ENCODE data around the gene E2F8. TPM values are rescaled to one million over a fixed set of nuclear protein-coding genes. Genes with fewer than 3 reads are reported as not detected.

E2F8 gene
- total RNA-seq, 1 experiment from 2014 or later = 18.4 TPM

- POLR2A ChIA-PET = no interaction called here
- 0 out of 2 replicates have a peak, but pooled peaks have one; percentile 34 for ATAC-seq
- CTCF ChIA-PET = no interaction called here
These were observed 31.0 kb downstream of the E2F8 start for GRCh38 chr11:19209617-19210370.

More at GRCh38 chr11:19209617-19210370, 31.0 kb downstream of the E2F8 start:
- RAD21 ChIA-PET (ENCODE audit: low non-redundant PET in 1 of 2, low total read pairs in 2 of 2, uncharacterized antibody in 2 of 2, unreplicated experiment in 2 of 2) = interaction anchor here in 1 of 2 experiments (0.7 kb wide), 1 partner anchor 56 kb away, joined by 4 read pairs; no protein-coding TSS in a partner anchor
- no peak for TF ChIP-seq YY1 (IDR thresholded peaks at IDR 0.05; ENCODE audit: extremely low read depth, insufficient replicate concordance, low read depth, low read length)
- no peak for TF ChIP-seq JUND (IDR thresholded peaks at IDR 0.05)
- TF ChIP-seq RAD21 (IDR thresholded peaks at IDR 0.05; ENCODE audit: low read depth) = no peak
- TF ChIP-seq CTCF (IDR thresholded peaks at IDR 0.05 in 2 of 3, conservative IDR thresholded peaks at IDR 0.05 in 1 of 3; ENCODE audit: borderline replicate concordance in 1 of 3, insufficient read depth in 1 of 3, low read depth in 2 of 3, low read length in 2 of 3) = no peak
- no peak for TF ChIP-seq SRF (IDR thresholded peaks at IDR 0.05; ENCODE audit: low read depth)
- TF ChIP-seq MAX (IDR thresholded peaks at IDR 0.05) = no peak
- TF ChIP-seq ZNF274 (IDR thresholded peaks at IDR 0.05; ENCODE audit: low read depth, low read length) = no peak
- TF ChIP-seq REST (IDR thresholded peaks at IDR 0.05; ENCODE audit: low read depth) = no peak
- TF ChIP-seq SP1 (IDR thresholded peaks at IDR 0.05; ENCODE audit: low read depth) = no peak
- TF ChIP-seq CEBPB (IDR thresholded peaks at IDR 0.05; ENCODE audit: low read depth) = no peak
- Histone ChIP-seq H3K27me3 (ENCODE audit: insufficient read depth, low read length) (peaks cover 26% of the 10 kb centered on the region), H3K4me3 (replicated peaks in 1 of 2; ENCODE audit: low read depth in 1 of 2, low read length in 2 of 2) (no peak overlapping the region), H4K20me1 (ENCODE audit: insufficient read depth) (no peaks in the 10 kb centered on the region), H3K4me2 (ENCODE audit: low read length) (no peak overlapping the region), H3K36me3 (ENCODE audit: control insufficient read depth in 1 of 2, insufficient read depth in 2 of 2, low read length in 2 of 2) (no peaks in the 10 kb centered on the region), H3K9me3 (ENCODE audit: control insufficient read depth in 1 of 2, insufficient read depth in 1 of 2, low read depth in 1 of 2, low read length in 2 of 2) (no peaks in the 10 kb centered on the region), H3K9me2 (ENCODE audit: insufficient read depth) (no peaks in the 10 kb centered on the region), H3K4me1 (ENCODE audit: control insufficient read depth in 1 of 2, insufficient read depth in 2 of 2, low read length in 2 of 2) (peaks cover 0 to 2% of the 10 kb centered on the region in 2 experiments; a peak in 1 of 4 replicates), H3K9ac (ENCODE audit: low read length) (no peak overlapping the region), H2AFZ (ENCODE audit: low read depth, low read length, poor library complexity, severe bottlenecking) (no peak overlapping the region), H3K79me2 (ENCODE audit: insufficient read depth, low read length) (no peaks in the 10 kb centered on the region), H3K27ac (ENCODE audit: low read depth, low read length) (no peak overlapping the region)
- intact Hi-C loops (cut with micrococcal nuclease) = no loop called here
- DNase-seq (ENCODE audit: low read depth, low spot score) = no peak
- BruUV-seq (replicated peaks) = no TSS peak

Measured in HCT116 (cell line).